Activated CD8-positive, alpha-beta memory T cell treated with anti-CD3 and anti-CD28 coated beads, Interleukin-2, amount 50 U/mL, for 48 hours (primary cell): ENCODE measurements around the gene GAPVD1.

ENCODE experiments used
- DNase-seq: peaks from one replicate; pipeline ENCODE4 v3.0.0-alpha.2; 2020

Gene GAPVD1

GRCh38 chr9:125321496-125321895, 59.9 kb downstream of the GAPVD1 start:
- no peak for DNase-seq

- DNase-seq = no peak
These were observed 62.0 kb downstream of the GAPVD1 start for GRCh38 chr9:125323615-125324014.

GRCh38 chr9:125325826-125326225, 64.2 kb downstream of the GAPVD1 start:
- no peak for DNase-seq

- DNase-seq = no peak
These were observed 68.4 kb downstream of the GAPVD1 start for GRCh38 chr9:125329978-125330377.

- no peak for DNase-seq
These were observed 69.0 kb downstream of the GAPVD1 start for GRCh38 chr9:125330587-125330986.

GRCh38 chr9:125332527-125332926, 70.9 kb downstream of the GAPVD1 start:
- no peak for DNase-seq

- no peak for DNase-seq
These were observed 75.6 kb downstream of the GAPVD1 start for GRCh38 chr9:125337236-125337635.

- DNase-seq = no peak
These were observed 77.3 kb downstream of the GAPVD1 start for GRCh38 chr9:125338929-125339328.

GRCh38 chr9:125341566-125341965, 79.9 kb downstream of the GAPVD1 start:
- no peak for DNase-seq

GRCh38 chr9:125343518-125344275, 82.1 kb downstream of the GAPVD1 start:
- DNase-seq = no peak

- no peak for DNase-seq
These were observed 84.6 kb downstream of the GAPVD1 start for GRCh38 chr9:125346080-125346732.

GRCh38 chr9:125355601-125356000, 94.0 kb downstream of the GAPVD1 start:
- DNase-seq = no peak

- DNase-seq = no peak
These were observed 94.4 kb downstream of the GAPVD1 start for GRCh38 chr9:125356032-125356431.

- no peak for DNase-seq
These were observed 97.4 kb downstream of the GAPVD1 start for GRCh38 chr9:125359011-125359410.

- no peak for DNase-seq
These were observed 99.0 kb downstream of the GAPVD1 start for GRCh38 chr9:125360601-125361000.

- no peak for DNase-seq
These were observed 100.4 kb downstream of the GAPVD1 start for GRCh38 chr9:125361837-125362531.

GRCh38 chr9:125366676-125367075, 105.0 kb downstream of the GAPVD1 start:
- DNase-seq = no peak

GRCh38 chr9:125370786-125371185, 109.2 kb downstream of the GAPVD1 start:
- DNase-seq = no peak

- no peak for DNase-seq
These were observed 111.0 kb downstream of the GAPVD1 start for GRCh38 chr9:125372441-125373226.

GRCh38 chr9:125374443-125375309, 113.0 kb downstream of the GAPVD1 start:
- DNase-seq = peak; percentile 82

GRCh38 chr9:125375820-125376219, 114.2 kb downstream of the GAPVD1 start:
- DNase-seq = no peak
